IMR-90 (cell line): ENCODE data around the gene NCF2. TPM values are rescaled to one million over a fixed set of nuclear protein-coding genes. Genes with fewer than 3 reads are reported as not detected.

Source experiments
- ATAC-seq: fragments of 200-7000 bp; cut with Tn5 transposase; 2 replicates; pipeline ENCODE4 v1.9.1; 2020; ENCODE audit warnings: low read depth, mild to moderate bottlenecking, moderate library complexity
- BruUV-seq: library from RNA; stranded (reverse); fragments of 400-500 nt; replicated peaks from 2 replicates; lab custom pipeline; 2021; lab: Mats Ljungman, UMichigan
- CTCF ChIA-PET: fragments of 300-600 bp; formaldehyde crosslinking; extraction: SDS; loops from one replicate; lab custom pipeline; 2021; ENCODE audit warnings: antibody characterized with exemption; lab: Yijun Ruan, JAX
- POLR2A ChIA-PET: fragments of 300-600 bp; sonication (Branson Sonifier 250); formaldehyde crosslinking; loops from one replicate; lab custom pipeline; 2022; ENCODE audit warnings: antibody characterized with exemption; ENCODE audit not compliant: unreplicated experiment; lab: Charles Lee
- DNase-seq: peaks from one replicate; pipeline ENCODE4 v3.0.0; 2013
- H2AFZ ChIP-seq: replicated peaks from 2 replicates; pipeline ENCODE3; 2013; ENCODE audit warnings: low read length, mild to moderate bottlenecking; ENCODE audit not compliant: poor library complexity
- H2AK5ac ChIP-seq: 2 replicates; pipeline ENCODE4 v1.6.1; 2013; ENCODE audit warnings: low read depth, low read length, inconsistent platforms
- H2AK9ac ChIP-seq: replicated peaks from 2 replicates; pipeline ENCODE3; 2013; ENCODE audit warnings: mild to moderate bottlenecking, low read depth, low read length, moderate library complexity; ENCODE audit not compliant: poor library complexity
- H2BK120ac ChIP-seq: 2 replicates; pipeline ENCODE4 v1.6.1; 2013; ENCODE audit warnings: low read depth, low read length, inconsistent platforms
- H2BK15ac ChIP-seq: 3 replicates; pipeline ENCODE4 v1.6.1; 2013; ENCODE audit warnings: low read depth, low read length, inconsistent platforms
- H2BK20ac ChIP-seq: 2 replicates; pipeline ENCODE4 v1.6.1; 2013; ENCODE audit warnings: low read depth, mild to moderate bottlenecking, inconsistent platforms, low read length, moderate library complexity
- H2BK5ac ChIP-seq: 2 replicates; pipeline ENCODE4 v1.6.1; 2013; ENCODE audit warnings: mild to moderate bottlenecking, low read depth, low read length, inconsistent platforms; ENCODE audit not compliant: poor library complexity, severe bottlenecking
- H3K14ac ChIP-seq: replicated peaks from 2 replicates; pipeline ENCODE4 v1.6.1; 2013; ENCODE audit warnings: low read depth, low read length, inconsistent platforms
- H3K18ac ChIP-seq: 2 replicates; pipeline ENCODE4 v1.6.1; 2013; ENCODE audit warnings: low read depth, low read length, control low read depth
- H3K23ac ChIP-seq: 2 replicates; pipeline ENCODE4 v1.6.1; 2013; ENCODE audit warnings: low read depth, low read length, inconsistent platforms
- H3K27ac ChIP-seq: 2 replicates; pipeline ENCODE4 v1.5.1; 2013; ENCODE audit warnings: mild to moderate bottlenecking, control low read depth, low read length; ENCODE audit not compliant: insufficient read depth
- H3K27me3 ChIP-seq: 2 replicates; pipeline ENCODE4 v1.6.1; 2013; ENCODE audit warnings: low read length; ENCODE audit not compliant: control insufficient read depth, insufficient read depth
- H3K36me3 ChIP-seq: 2 replicates; pipeline ENCODE4 v1.6.1; 2013; ENCODE audit warnings: low read length, mixed read lengths; ENCODE audit not compliant: control insufficient read depth, insufficient read depth
- H3K4ac ChIP-seq: 2 replicates; pipeline ENCODE4 v1.6.1; 2013; ENCODE audit warnings: low read depth, low read length, inconsistent platforms
- H3K4me1 ChIP-seq: 2 replicates; pipeline ENCODE4 v1.6.1; 2013; ENCODE audit warnings: low read length, mixed read lengths; ENCODE audit not compliant: control insufficient read depth, insufficient read depth
- H3K4me2 ChIP-seq: 2 replicates; pipeline ENCODE4 v1.6.1; 2013; ENCODE audit warnings: low read depth, mild to moderate bottlenecking, control low read depth, low read length, moderate library complexity
- H3K4me3 ChIP-seq: 2 replicates; pipeline ENCODE4 v1.5.1; 2013; ENCODE audit warnings: low read depth, mild to moderate bottlenecking, control low read depth, low read length, moderate library complexity; ENCODE audit not compliant: insufficient read depth
- H3K56ac ChIP-seq: 2 replicates; pipeline ENCODE4 v1.6.1; 2013; ENCODE audit warnings: low read length, inconsistent platforms; ENCODE audit not compliant: insufficient read depth; ENCODE audit errors: extremely low read depth
- H3K79me1 ChIP-seq, 2 experiments: 2 replicates each; pipeline ENCODE4 v1.6.1; 2013; ENCODE audit warnings: low read length in 2 of 2, inconsistent platforms in 1 of 2, low read depth in 1 of 2
- H3K9ac ChIP-seq: 2 replicates; pipeline ENCODE4 v1.6.1; 2013; ENCODE audit warnings: low read depth, low read length, control low read depth
- H3K9me1 ChIP-seq: 2 replicates; pipeline ENCODE4 v1.6.1; 2013; ENCODE audit warnings: low read length, inconsistent platforms; ENCODE audit not compliant: insufficient read depth
- H3K9me3 ChIP-seq: 2 replicates; pipeline ENCODE4 v1.6.1; 2013; ENCODE audit warnings: low read length; ENCODE audit not compliant: control insufficient read depth, insufficient read depth
- H4K20me1 ChIP-seq: 2 replicates; pipeline ENCODE4 v1.6.1; 2013; ENCODE audit warnings: low read length, inconsistent platforms; ENCODE audit not compliant: insufficient read depth
- H4K5ac ChIP-seq: 2 replicates; pipeline ENCODE4 v1.6.1; 2013; ENCODE audit warnings: mild to moderate bottlenecking, low read depth, low read length, control low read depth
- H4K8ac ChIP-seq, 2 experiments: 2 replicates each; pipeline ENCODE4 v1.6.1; 2013; ENCODE audit warnings: low read depth in 2 of 2, low read length in 2 of 2, control low read depth in 1 of 2, inconsistent platforms in 1 of 2
- H4K91ac ChIP-seq: 2 replicates; pipeline ENCODE4 v1.6.1; 2013; ENCODE audit warnings: low read depth, low read length, inconsistent platforms; ENCODE audit not compliant: insufficient read depth
- CTCF ChIP-seq: conservative IDR thresholded peaks from 2 replicates; pipeline ENCODE4 v1.5.1; 2012; ENCODE audit warnings: mild to moderate bottlenecking, low read depth, low read length, improper control_type of control experiment
- SMC3 ChIP-seq: fragments of 150-350 bp; IDR thresholded peaks from 2 replicates; pipeline ENCODE4 v1.6.1; 2016; ENCODE audit warnings: low read depth, mild to moderate bottlenecking, antibody characterized with exemption, low read length, moderate library complexity
- WGBS, 2 experiments: methylation state at CpG; one replicate each; pipeline versions ENCODE4 v1.1.5 to v1.1.7; 2013; ENCODE audit warnings: missing lambda C conversion rate in 2 of 2; ENCODE audit not compliant: insufficient read length in 1 of 2; ENCODE audit errors: extremely low coverage in 2 of 2; 5-methylcytosine and 5-hydroxymethylcytosine counted together
- dilution Hi-C: fragments of 300-500 bp; cut with HindIII; formaldehyde crosslinking; loops from one replicate; pipeline ENCODE4 v1.14.3; 2018; ENCODE audit warnings: low sequenced_read_pairs; ENCODE audit not compliant: unreplicated experiment
- in situ Hi-C: fragments of 300-500 bp; cut with MboI; formaldehyde crosslinking; loops from 3 replicates; pipeline ENCODE4 v1.14.3; 2019; ENCODE audit warnings: low sequenced_read_pairs, inconsistent platforms, mixed read lengths
- intact Hi-C: fragments of 100-400 bp; cut with micrococcal nuclease; formaldehyde crosslinking; loops from 2 replicates; pipeline ENCODE4 v1.10.0; 2022
- polyA plus RNA-seq, 3 experiments: library from polyadenylated mRNA; depleted of rRNA; stranded (reverse); fragments of >200 nt; gene quantifications; 2 replicates each; pipeline ENCODE4 v1.2.3, GENCODE V29; 2012; ENCODE audit warnings: low replicate concordance in 1 of 3
- total RNA-seq: library from RNA; depleted of rRNA; stranded (reverse); fragments of >200 nt; gene quantifications from 2 replicates; pipeline ENCODE4 v1.2.3, GENCODE V29; 2012

Gene NCF2
- total and polyA plus RNA-seq, 2 of the 4 experiments (the other 2 are of a cell fraction), result 3.2 to 4.2 TPM

GRCh38 chr1:183568176-183569021 is 21.9 kb downstream of the NCF2 start:
- Histone ChIP-seq H3K79me1 (no peaks in the 10 kb centered on the region), H4K91ac (peak overlapping the region; percentile 54), H4K8ac (peak overlapping the region; percentile 10 to 71; a peak in 2 of 4 replicates), H3K18ac (no peak overlapping the region; the same call in 1 of the 2 replicates), H4K20me1 (no peaks in the 10 kb centered on the region), H2BK5ac (peak overlapping the region; percentile 69), H4K5ac (no peak overlapping the region), H3K27ac (no peak overlapping the region), H2AFZ (peak overlapping the region; percentile 47), H2BK15ac (0 out of 3 replicates have a peak overlapping the region, but pooled peaks have one; percentile 58), H3K9me1 (peaks cover 8% of the 10 kb centered on the region), H3K4me3 (no peak overlapping the region), H3K27me3 (no peaks in the 10 kb centered on the region), H3K9me3 (no peaks in the 10 kb centered on the region), H2BK120ac (peak overlapping the region; percentile 92), H3K56ac (no peak overlapping the region; the same call in 1 of the 2 replicates), H3K4ac (peak overlapping the region; percentile 68), H2BK20ac (peak overlapping the region; percentile 91), H3K4me2 (no peak overlapping the region; the same call in 1 of the 2 replicates), H3K23ac (peak overlapping the region; percentile 81), H2AK5ac (peak overlapping the region; percentile 87), H3K4me1 (peaks cover 13% of the 10 kb centered on the region), H2AK9ac (peak overlapping the region; percentile 39), H3K36me3 (no peaks in the 10 kb centered on the region), H3K9ac (no peak overlapping the region), H3K14ac (peak overlapping the region; percentile 37; the same call in 1 of the 2 replicates)
- DNase-seq (no peak), ATAC-seq (peak; percentile 42; the same call in 1 of the 2 replicates)
- in situ Hi-C loops, result no loop called here
- CTCF ChIA-PET, result interaction anchor here (0.6 to 0.7 kb wide), 4 partner anchors 20 to 1781 kb away, joined by 4 to 5 read pairs (median 4); no protein-coding TSS in a partner anchor
- POLR2A ChIA-PET, result interaction anchor here (0.6 kb wide), 1 partner anchor 40 kb away, joined by 3 read pairs; no protein-coding TSS in a partner anchor
- dilution Hi-C loops, result no loop called here
- no peak for TF ChIP-seq CTCF
- no peak for TF ChIP-seq SMC3
- 89% methylated on average over 6 of the region's 12 CpGs; no CpG with 5 or more reads in 1 of the 2 experiments for WGBS, 2 experiments
- BruUV-seq, result no TSS peak
- intact Hi-C loops, result no loop called here
